Posterior cingulate gyrus (tissue), 11 donors: ENCODE data around the gene OR5C1.

Source experiments
- DNase-seq, 10 donors: peaks; one replicate each; pipeline versions ENCODE4 v3.0.0 to v3.0.0-alpha.2; 2020 to 2021; ENCODE audit warnings: mixed read lengths in 3 of 10
- intact Hi-C: fragments of 100-400 bp; cut with DNase I; formaldehyde crosslinking; loops from one replicate; pipeline ENCODE4 v1.15.1; 2023

The OR5C1 gene

GRCh38 chr9:122788831-122789230 lies at the start of gene OR5C1:
OR5C1 (plus strand) TSS chr9:122788933; CDS start chr9:122788933, 0 bp downstream.
- DNase-seq: no peak
- intact Hi-C loops: no loop called here

GRCh38 chr9:122742003-122742402 lies 46.7 kb upstream of the OR5C1 start, which contains the start of gene OR1L6:
OR1L6 (plus strand) TSS chr9:122742303; CDS start chr9:122749848, 7,545 bp downstream.
- intact Hi-C loops: no loop called here
- no peak for DNase-seq

- intact Hi-C loops: no loop called here
- DNase-seq: no peak
These were observed 33.9 kb upstream of the OR5C1 start for GRCh38 chr9:122754825-122755224.

- DNase-seq: no peak
- intact Hi-C loops: no loop called here
These were observed 20.9 kb upstream of the OR5C1 start for GRCh38 chr9:122767817-122768216.

GRCh38 chr9:122777052-122777451 lies 11.7 kb upstream of the OR5C1 start:
- intact Hi-C loops: no loop called here
- DNase-seq: no peak

GRCh38 chr9:122777935-122778627 lies 10.7 kb upstream of the OR5C1 start:
- intact Hi-C loops: no loop called here
- DNase-seq: no peak

- intact Hi-C loops: no loop called here
These were observed 9.6 kb upstream of the OR5C1 start for GRCh38 chr9:122779181-122779580.

GRCh38 chr9:122780026-122780425 lies 8.7 kb upstream of the OR5C1 start:
- no peak for DNase-seq
- intact Hi-C loops: no loop called here

More at GRCh38 chr9:122779181-122779580, 9.6 kb upstream of the OR5C1 start:
- DNase-seq: no peak

GRCh38 chr9:122781671-122782070 lies 7.1 kb upstream of the OR5C1 start:
- intact Hi-C loops: no loop called here
- DNase-seq: no peak

GRCh38 chr9:122785269-122785668 lies 3.5 kb upstream of the OR5C1 start:
- no peak for DNase-seq
- intact Hi-C loops: no loop called here

GRCh38 chr9:122786338-122786737 lies 2.4 kb upstream of the OR5C1 start:
- intact Hi-C loops: no loop called here

GRCh38 chr9:122789256-122790046 lies 718 bp downstream of the OR5C1 start:
- DNase-seq: no peak
- intact Hi-C loops: no loop called here

More at GRCh38 chr9:122786338-122786737, 2.4 kb upstream of the OR5C1 start:
- DNase-seq: no peak

GRCh38 chr9:122791872-122792669 lies 3.3 kb downstream of the OR5C1 start:
- DNase-seq: no peak
- intact Hi-C loops: no loop called here

GRCh38 chr9:122797316-122798063 lies 8.8 kb downstream of the OR5C1 start:
- DNase-seq: no peak
- intact Hi-C loops: no loop called here

GRCh38 chr9:122800066-122801060 lies 11.6 kb downstream of the OR5C1 start, which contains the start of gene OR1K1:
OR1K1 (plus strand) TSS chr9:122800123; CDS start chr9:122800123, 0 bp downstream.
- intact Hi-C loops: no loop called here
- no peak for DNase-seq

- DNase-seq: no peak
- intact Hi-C loops: no loop called here
These were observed 17.9 kb downstream of the OR5C1 start for GRCh38 chr9:122806661-122807060.

- no peak for DNase-seq
These were observed 18.7 kb downstream of the OR5C1 start for GRCh38 chr9:122807271-122807900.

GRCh38 chr9:122808141-122808540 lies 19.4 kb downstream of the OR5C1 start:
- intact Hi-C loops: no loop called here
- DNase-seq: no peak

More at GRCh38 chr9:122807271-122807900, 18.7 kb downstream of the OR5C1 start:
- intact Hi-C loops: no loop called here
